Measurements from ENCODE around the gene NSL1.

DNA sequence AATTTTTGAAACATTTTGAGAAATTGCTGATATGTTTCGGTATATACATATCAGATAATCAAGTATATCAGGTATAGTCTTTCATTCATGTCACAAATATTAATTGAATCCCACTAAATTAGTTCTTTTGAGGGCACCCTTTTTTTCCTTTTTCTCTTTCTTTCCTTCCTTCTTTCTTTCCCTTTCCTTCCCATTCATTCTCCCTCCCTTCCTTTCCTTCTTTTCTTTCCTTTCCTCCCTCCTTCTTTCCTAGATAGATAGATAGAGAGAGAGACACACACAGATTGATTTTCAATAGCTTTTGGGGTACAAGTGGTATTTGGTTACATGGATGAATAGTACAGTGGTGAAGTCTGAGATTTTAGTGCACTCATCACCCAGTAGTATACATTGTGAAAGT, 5.7 kb downstream of the NSL1 start:
- no peak for TF ChIP-seq EP300 (IDR thresholded peaks at IDR 0.05)
- TF ChIP-seq, protein P1, sequence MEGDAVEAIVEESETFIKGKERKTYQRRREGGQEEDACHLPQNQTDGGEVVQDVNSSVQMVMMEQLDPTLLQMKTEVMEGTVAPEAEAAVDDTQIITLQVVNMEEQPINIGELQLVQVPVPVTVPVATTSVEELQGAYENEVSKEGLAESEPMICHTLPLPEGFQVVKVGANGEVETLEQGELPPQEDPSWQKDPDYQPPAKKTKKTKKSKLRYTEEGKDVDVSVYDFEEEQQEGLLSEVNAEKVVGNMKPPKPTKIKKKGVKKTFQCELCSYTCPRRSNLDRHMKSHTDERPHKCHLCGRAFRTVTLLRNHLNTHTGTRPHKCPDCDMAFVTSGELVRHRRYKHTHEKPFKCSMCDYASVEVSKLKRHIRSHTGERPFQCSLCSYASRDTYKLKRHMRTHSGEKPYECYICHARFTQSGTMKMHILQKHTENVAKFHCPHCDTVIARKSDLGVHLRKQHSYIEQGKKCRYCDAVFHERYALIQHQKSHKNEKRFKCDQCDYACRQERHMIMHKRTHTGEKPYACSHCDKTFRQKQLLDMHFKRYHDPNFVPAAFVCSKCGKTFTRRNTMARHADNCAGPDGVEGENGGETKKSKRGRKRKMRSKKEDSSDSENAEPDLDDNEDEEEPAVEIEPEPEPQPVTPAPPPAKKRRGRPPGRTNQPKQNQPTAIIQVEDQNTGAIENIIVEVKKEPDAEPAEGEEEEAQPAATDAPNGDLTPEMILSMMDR (IDR thresholded peaks at IDR 0.05): no peak

All from tibial nerve (tissue), 4 donors.